K562 (cell line): ENCODE data around the gene CHRNA9. TPM values are rescaled to one million over a fixed set of nuclear protein-coding genes. Genes with fewer than 3 reads are reported as not detected.

ENCODE experiments used
- ATAC-seq: fragments of 200-7000 bp; cut with Tn5 transposase; 3 replicates; pipeline ENCODE4 v1.9.1; 2020; ENCODE audit warnings: moderate library complexity
- BruUV-seq: library from RNA; stranded (reverse); fragments of 400-500 nt; replicated peaks from 2 replicates; lab custom pipeline; 2021; lab: Mats Ljungman, UMichigan
- CTCF ChIA-PET: fragments of 300-600 bp; formaldehyde crosslinking; extraction: SDS; loops from one replicate; lab custom pipeline; 2021; ENCODE audit warnings: low intra/inter-chr PET ratio; lab: Yijun Ruan, JAX
- POLR2A ChIA-PET: fragments of 300-600, 350-650 bp; sonication (Branson Sonifier 250); formaldehyde crosslinking; extraction: SDS; loops from one replicate; lab custom pipeline; 2021; ENCODE audit warnings: antibody characterized with exemption, inconsistent platforms; lab: Yijun Ruan, JAX
- DNase-seq, 4 experiments: peaks; one replicate each; pipeline versions ENCODE4 v3.0.0 to v3.0.0-alpha.2; 2011 to 2018; ENCODE audit warnings: low spot score in 3 of 4, mixed read lengths in 3 of 4; ENCODE audit errors: extremely low read depth in 1 of 4
- FAIRE-seq: peaks from 2 replicates; lab custom pipeline; 2011; peaks lifted over from hg19 to GRCh38; lab: Jason Lieb, UNC
- H2AFZ ChIP-seq: 2 replicates; pipeline ENCODE4 v1.6.0; 2011; ENCODE audit warnings: low read depth, low read length, control low read depth, inconsistent platforms
- H3K27ac ChIP-seq: fragments of 200-600 bp; 3 replicates; pipeline ENCODE4 v1.8.0; 2011; ENCODE audit warnings: low read depth, mild to moderate bottlenecking, control low read depth, inconsistent platforms, low read length, moderate library complexity, mixed read lengths; ENCODE audit errors: extremely low read depth
- H3K27me3 ChIP-seq, 2 experiments: fragments of 300-600 bp in 1 of 2; 2 replicates in 1 of 2; 3 replicates in 1 of 2; pipeline versions ENCODE4 v1.6.0 to v1.8.0; 2011; ENCODE audit warnings: inconsistent platforms in 2 of 2, low read length in 2 of 2, mild to moderate bottlenecking in 1 of 2, mixed read lengths in 1 of 2, moderate library complexity in 1 of 2; ENCODE audit not compliant: control insufficient read depth in 2 of 2, insufficient read depth in 2 of 2
- H3K36me3 ChIP-seq: fragments of 300-600 bp; 3 replicates; pipeline ENCODE4 v1.8.0; 2011; ENCODE audit warnings: mild to moderate bottlenecking, low read length, inconsistent platforms; ENCODE audit not compliant: control insufficient read depth, insufficient read depth
- H3K4me1 ChIP-seq, 2 experiments: fragments of 200-600 bp in 1 of 2; replicated peaks in 1 of 2; 2 replicates in 1 of 2; 3 replicates in 1 of 2; pipeline versions ENCODE4 v1.5.1 to v1.8.0; 2011; ENCODE audit warnings: inconsistent platforms in 2 of 2, low read length in 2 of 2, mild to moderate bottlenecking in 1 of 2, mixed read lengths in 1 of 2, moderate library complexity in 1 of 2; ENCODE audit not compliant: control insufficient read depth in 2 of 2, insufficient read depth in 2 of 2
- H3K4me2 ChIP-seq: 2 replicates; pipeline ENCODE4 v1.6.1; 2011; ENCODE audit warnings: low read length, control low read depth, inconsistent platforms, mixed read lengths; ENCODE audit not compliant: insufficient read depth
- H3K4me3 ChIP-seq: fragments of 200-600 bp; sonication (generic), shearing (Covaris generic); 2 replicates; pipeline ENCODE4 v1.5.1; 2016; ENCODE audit warnings: control low read depth, inconsistent platforms
- H3K79me2 ChIP-seq: fragments of 200-600 bp; 3 replicates; pipeline ENCODE4 v1.8.0; 2011; ENCODE audit warnings: low read length, inconsistent platforms; ENCODE audit not compliant: control insufficient read depth, insufficient read depth
- H3K9ac ChIP-seq, 2 experiments: 2 replicates each; pipeline versions ENCODE4 v1.6.0 to v1.6.1; 2011; ENCODE audit warnings: low read depth in 2 of 2, low read length in 2 of 2, control low read depth in 1 of 2, inconsistent platforms in 1 of 2, mild to moderate bottlenecking in 1 of 2, mixed read lengths in 1 of 2; ENCODE audit not compliant: insufficient read depth in 1 of 2
- H3K9me1 ChIP-seq: one replicate; pipeline ENCODE4 v1.6.0; 2011; ENCODE audit warnings: inconsistent platforms, mild to moderate bottlenecking, low read length, moderate library complexity; ENCODE audit not compliant: control insufficient read depth, insufficient read depth
- H3K9me3 ChIP-seq: replicated peaks from 2 replicates; pipeline ENCODE4 v1.5.1; 2011; ENCODE audit warnings: low read depth, low read length, inconsistent platforms; ENCODE audit not compliant: control insufficient read depth, insufficient read depth
- H4K20me1 ChIP-seq: replicated peaks from 2 replicates; pipeline ENCODE4 v1.6.1; 2011; ENCODE audit warnings: low read length, inconsistent platforms, mixed read lengths; ENCODE audit not compliant: control insufficient read depth, insufficient read depth
- MTA1 ChIP-seq: fragments of 450-650 bp; IDR thresholded peaks from 2 replicates; pipeline ENCODE4 v1.6.1; 2017; ENCODE audit warnings: borderline replicate concordance
- NCOR1 ChIP-seq: fragments of 450-650 bp; IDR thresholded peaks from 2 replicates; pipeline ENCODE4 v1.6.1; 2016; ENCODE audit warnings: mild to moderate bottlenecking, moderate library complexity
- POLR2H ChIP-seq: IDR thresholded peaks from 2 replicates; pipeline ENCODE4 v1.6.1; 2016; ENCODE audit warnings: missing genetic modification characterization, low read depth, mild to moderate bottlenecking, control low read depth, missing compliant biosample characterization, moderate library complexity
- RFX5 ChIP-seq: IDR thresholded peaks from 2 replicates; pipeline ENCODE4 v1.6.1; 2011; ENCODE audit warnings: low read depth, mild to moderate bottlenecking, improper control_type of control experiment, low read length
- U2AF1 ChIP-seq: fragments of 200-400 bp; formaldehyde crosslinking; optimal IDR thresholded peaks from 2 replicates; pipeline ENCODE3; 2017; ENCODE audit warnings: mild to moderate bottlenecking, low read depth, low read length, moderate library complexity
- ZNF41 ChIP-seq: fragments of 250-450 bp; sonication (Bioruptor Pico); conservative IDR thresholded peaks from 2 replicates; pipeline ENCODE4 v1.4.0; 2020; ENCODE audit warnings: mild to moderate bottlenecking
- WGBS: fragments of 100-300 bp; shearing (Covaris generic); methylation state at CpG from one replicate; pipeline ENCODE4 v1.1.6; 2016; ENCODE audit warnings: low coverage, mixed read lengths; ENCODE audit not compliant: insufficient coverage; ENCODE audit errors: missing lambda C conversion rate; 5-methylcytosine and 5-hydroxymethylcytosine counted together
- in situ Hi-C: fragments of 300-500 bp; cut with MboI; formaldehyde crosslinking; loops from 4 replicates; pipeline ENCODE4 v1.15.0; 2018; ENCODE audit warnings: inconsistent platforms, mixed read lengths
- intact Hi-C: fragments of 100-400 bp; cut with micrococcal nuclease; formaldehyde crosslinking; loops from 2 replicates; pipeline ENCODE4 v1.14.2; 2022
- polyA plus RNA-seq, 8 experiments: library from polyadenylated mRNA; depleted of rRNA in 4 of 8; stranded (reverse) in 5 of 8; unstranded in 3 of 8; fragments of >200 nt; fragmentation: Nextera tagmentation in 2 of 8; fragmentation: Illumina TruSeq in 1 of 8; extraction: Ambion mirVana in 2 of 8; extraction: Trizol in 1 of 8; gene quantifications; 2 replicates each; pipeline versions ENCODE4 v1.2.1 to v1.2.3, GENCODE V29; 2011 to 2014; ENCODE audit warnings: inconsistent platforms in 1 of 8, missing spikeins in 1 of 8
- total RNA-seq, 7 experiments: library from RNA; depleted of rRNA in 6 of 7; stranded (reverse); fragments of >200 nt in 6 of 7; fragmentation: Illumina TruSeq in 2 of 7; extraction: Trizol in 2 of 7; gene quantifications; 2 replicates each; pipeline versions ENCODE4 v1.2.1 to v1.2.3, GENCODE V29; 2011 to 2021; ENCODE audit warnings: low replicate concordance in 1 of 7
- TF ChIP-seq, protein P1 (sequence below): fragments of 450-650 bp; IDR thresholded peaks from 2 replicates; pipeline ENCODE4 v1.6.1; 2018; ENCODE audit not compliant: partially characterized antibody
- TF ChIP-seq, protein P2 (sequence below), 3 experiments: IDR thresholded peaks in 2 of 3; conservative IDR thresholded peaks in 1 of 3; 2 replicates each; pipeline ENCODE4 v1.5.1; 2011 to 2012; ENCODE audit warnings: low read length in 3 of 3, mild to moderate bottlenecking in 3 of 3, control low read depth in 2 of 3, improper control_type of control experiment in 1 of 3, inconsistent platforms in 1 of 3, low read depth in 1 of 3, mixed read lengths in 1 of 3, moderate library complexity in 1 of 3; ENCODE audit not compliant: insufficient read depth in 2 of 3
- TF ChIP-seq, protein P3 (sequence below), 3 experiments: fragments of 200-800 bp in 1 of 3; sonication (Bioruptor generic) in 1 of 3; sonication (generic) in 1 of 3; formaldehyde crosslinking in 1 of 3; IDR thresholded peaks; 2 replicates each; pipeline versions ENCODE4 v1.6.1 to v1.8.0; 2016 to 2022; ENCODE audit warnings: mild to moderate bottlenecking in 2 of 3, missing compliant biosample characterization in 2 of 3, missing genetic modification characterization in 2 of 3, missing genetic modification reagents in 1 of 3
- TF ChIP-seq, protein P4 (sequence below): fragments of 250-450 bp; sonication (Bioruptor Pico); IDR thresholded peaks from 2 replicates; pipeline ENCODE4 v1.5.0; 2021

Gene CHRNA9
- total and polyA plus RNA-seq, 9 of the 15 experiments (the other 6 are each of a cell fraction or from before 2014, with no cell fraction given), result not detected

DNA sequence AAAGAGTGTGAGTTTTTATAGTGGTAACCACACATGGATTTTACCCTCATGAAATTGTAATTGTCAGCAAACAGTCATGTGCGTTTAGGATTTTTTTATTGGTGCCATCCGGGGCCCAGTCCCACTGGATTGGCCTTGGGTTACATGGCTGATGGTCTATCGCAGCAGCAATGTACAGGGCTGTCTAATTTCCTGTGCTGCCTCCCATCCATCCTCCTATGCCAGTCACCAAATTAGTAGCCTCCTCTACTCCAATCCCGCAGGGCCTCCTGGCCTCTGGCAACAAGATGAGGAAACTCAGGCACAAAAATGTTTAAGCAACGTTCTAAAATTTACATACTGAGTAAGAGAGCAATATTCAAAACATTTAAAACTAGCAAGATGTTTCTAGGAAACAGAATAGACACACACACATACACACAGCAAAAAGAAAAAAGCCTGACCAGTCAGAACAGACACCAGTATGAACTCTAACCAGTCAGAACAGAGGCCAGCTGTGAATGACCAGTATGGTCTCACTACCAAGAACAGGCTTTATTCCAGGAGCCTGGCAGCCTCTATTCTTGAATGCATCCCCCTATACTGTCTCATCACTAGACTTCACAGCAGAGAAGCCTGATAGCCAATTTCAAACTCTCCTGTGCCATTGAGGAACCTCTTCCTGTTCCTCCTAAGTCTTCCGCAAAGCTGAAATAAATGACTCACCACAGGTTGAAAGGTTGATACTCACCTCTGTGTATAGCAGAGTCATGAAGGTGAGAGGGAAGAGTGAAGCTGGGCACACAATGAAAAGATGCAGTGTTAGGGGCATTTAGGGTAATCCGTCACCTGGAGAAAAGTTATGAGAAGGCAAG lies 42.6 kb downstream of the CHRNA9 start (continued):
- no peak for TF ChIP-seq POLR2H (tag)
- no peak for TF ChIP-seq MTA1

- DNase-seq (no peak), ATAC-seq (no peak), FAIRE-seq (no peak)
- intact Hi-C loops (no loop called here), in situ Hi-C loops (no loop called here)
- CTCF ChIA-PET, result no interaction called here
- Histone ChIP-seq H2AFZ (no peak overlapping the region), H3K27ac (no peak overlapping the region), H3K9me1 (no peaks in the 10 kb centered on the region), H3K9ac (no peak overlapping the region), H3K27me3 (peaks cover 7 to 24% of the 10 kb centered on the region in 2 experiments; a peak in 3 of 5 replicates), H3K4me2 (no peak overlapping the region), H3K4me1 (no peaks in the 10 kb centered on the region), H3K79me2 (no peaks in the 10 kb centered on the region), H3K9me3 (no peaks in the 10 kb centered on the region), H3K36me3 (no peaks in the 10 kb centered on the region), H3K4me3 (no peak overlapping the region), H4K20me1 (no peaks in the 10 kb centered on the region)
- BruUV-seq, result no TSS peak
- WGBS, result 0% methylated on average over 2 of the region's 2 CpGs
- POLR2A ChIA-PET, result interaction anchor here (0.7 kb wide), 1 partner anchor 38 kb away, joined by 3 read pairs; no protein-coding TSS in a partner anchor
- TF ChIP-seq, protein P1, sequence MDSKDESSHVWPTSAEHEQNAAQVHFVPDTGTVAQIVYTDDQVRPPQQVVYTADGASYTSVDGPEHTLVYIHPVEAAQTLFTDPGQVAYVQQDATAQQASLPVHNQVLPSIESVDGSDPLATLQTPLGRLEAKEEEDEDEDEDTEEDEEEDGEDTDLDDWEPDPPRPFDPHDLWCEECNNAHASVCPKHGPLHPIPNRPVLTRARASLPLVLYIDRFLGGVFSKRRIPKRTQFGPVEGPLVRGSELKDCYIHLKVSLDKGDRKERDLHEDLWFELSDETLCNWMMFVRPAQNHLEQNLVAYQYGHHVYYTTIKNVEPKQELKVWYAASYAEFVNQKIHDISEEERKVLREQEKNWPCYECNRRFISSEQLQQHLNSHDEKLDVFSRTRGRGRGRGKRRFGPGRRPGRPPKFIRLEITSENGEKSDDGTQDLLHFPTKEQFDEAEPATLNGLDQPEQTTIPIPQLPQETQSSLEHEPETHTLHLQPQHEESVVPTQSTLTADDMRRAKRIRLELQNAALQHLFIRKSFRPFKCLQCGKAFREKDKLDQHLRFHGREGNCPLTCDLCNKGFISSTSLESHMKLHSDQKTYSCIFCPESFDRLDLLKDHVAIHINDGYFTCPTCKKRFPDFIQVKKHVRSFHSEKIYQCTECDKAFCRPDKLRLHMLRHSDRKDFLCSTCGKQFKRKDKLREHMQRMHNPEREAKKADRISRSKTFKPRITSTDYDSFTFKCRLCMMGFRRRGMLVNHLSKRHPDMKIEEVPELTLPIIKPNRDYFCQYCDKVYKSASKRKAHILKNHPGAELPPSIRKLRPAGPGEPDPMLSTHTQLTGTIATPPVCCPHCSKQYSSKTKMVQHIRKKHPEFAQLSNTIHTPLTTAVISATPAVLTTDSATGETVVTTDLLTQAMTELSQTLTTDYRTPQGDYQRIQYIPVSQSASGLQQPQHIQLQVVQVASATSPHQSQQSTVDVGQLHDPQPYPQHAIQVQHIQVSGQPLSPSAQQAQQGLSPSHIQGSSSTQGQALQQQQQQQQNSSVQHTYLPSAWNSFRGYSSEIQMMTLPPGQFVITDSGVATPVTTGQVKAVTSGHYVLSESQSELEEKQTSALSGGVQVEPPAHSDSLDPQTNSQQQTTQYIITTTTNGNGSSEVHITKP, result no peak
- TF ChIP-seq, protein P2, sequence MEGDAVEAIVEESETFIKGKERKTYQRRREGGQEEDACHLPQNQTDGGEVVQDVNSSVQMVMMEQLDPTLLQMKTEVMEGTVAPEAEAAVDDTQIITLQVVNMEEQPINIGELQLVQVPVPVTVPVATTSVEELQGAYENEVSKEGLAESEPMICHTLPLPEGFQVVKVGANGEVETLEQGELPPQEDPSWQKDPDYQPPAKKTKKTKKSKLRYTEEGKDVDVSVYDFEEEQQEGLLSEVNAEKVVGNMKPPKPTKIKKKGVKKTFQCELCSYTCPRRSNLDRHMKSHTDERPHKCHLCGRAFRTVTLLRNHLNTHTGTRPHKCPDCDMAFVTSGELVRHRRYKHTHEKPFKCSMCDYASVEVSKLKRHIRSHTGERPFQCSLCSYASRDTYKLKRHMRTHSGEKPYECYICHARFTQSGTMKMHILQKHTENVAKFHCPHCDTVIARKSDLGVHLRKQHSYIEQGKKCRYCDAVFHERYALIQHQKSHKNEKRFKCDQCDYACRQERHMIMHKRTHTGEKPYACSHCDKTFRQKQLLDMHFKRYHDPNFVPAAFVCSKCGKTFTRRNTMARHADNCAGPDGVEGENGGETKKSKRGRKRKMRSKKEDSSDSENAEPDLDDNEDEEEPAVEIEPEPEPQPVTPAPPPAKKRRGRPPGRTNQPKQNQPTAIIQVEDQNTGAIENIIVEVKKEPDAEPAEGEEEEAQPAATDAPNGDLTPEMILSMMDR (IDR thresholded peaks at IDR 0.05 in 2 of 3, conservative IDR thresholded peaks at IDR 0.05 in 1 of 3; ENCODE audit: insufficient read depth in 2 of 3, low read depth in 1 of 3, low read length in 3 of 3), result no peak
- no peak for TF ChIP-seq NCOR1
- TF ChIP-seq, protein P3, sequence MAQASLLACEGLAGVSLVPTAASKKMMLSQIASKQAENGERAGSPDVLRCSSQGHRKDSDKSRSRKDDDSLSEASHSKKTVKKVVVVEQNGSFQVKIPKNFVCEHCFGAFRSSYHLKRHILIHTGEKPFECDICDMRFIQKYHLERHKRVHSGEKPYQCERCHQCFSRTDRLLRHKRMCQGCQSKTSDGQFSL (CRISPR knock-in tag; IDR thresholded peaks at IDR 0.05), result no peak
- TF ChIP-seq, protein P3 (tag; IDR thresholded peaks at IDR 0.05), result no peak
- TF ChIP-seq ZNF41 (CRISPR knock-in tag), result no peak
- no peak for TF ChIP-seq RFX5
- TF ChIP-seq, protein P4, sequence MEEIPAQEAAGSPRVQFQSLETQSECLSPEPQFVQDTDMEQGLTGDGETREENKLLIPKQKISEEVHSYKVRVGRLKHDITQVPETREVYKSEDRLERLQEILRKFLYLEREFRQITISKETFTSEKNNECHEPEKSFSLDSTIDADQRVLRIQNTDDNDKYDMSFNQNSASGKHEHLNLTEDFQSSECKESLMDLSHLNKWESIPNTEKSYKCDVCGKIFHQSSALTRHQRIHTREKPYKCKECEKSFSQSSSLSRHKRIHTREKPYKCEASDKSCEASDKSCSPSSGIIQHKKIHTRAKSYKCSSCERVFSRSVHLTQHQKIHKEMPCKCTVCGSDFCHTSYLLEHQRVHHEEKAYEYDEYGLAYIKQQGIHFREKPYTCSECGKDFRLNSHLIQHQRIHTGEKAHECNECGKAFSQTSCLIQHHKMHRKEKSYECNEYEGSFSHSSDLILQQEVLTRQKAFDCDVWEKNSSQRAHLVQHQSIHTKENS, result no peak
- no peak for TF ChIP-seq U2AF1
Observed at GRCh38 chr4:40378619-40379018, 43.5 kb downstream of the CHRNA9 start.
